ENCODE measurements around the gene RGS9BP.

GRCh38 chr19:32652894-32653598, 22.6 kb upstream of the RGS9BP start:
- TF ChIP-seq POLR2AphosphoS5 (IDR thresholded peaks at IDR 0.05; ENCODE audit: low read depth, low read length): no peak
- no peak for TF ChIP-seq REST (IDR thresholded peaks at IDR 0.05; ENCODE audit: insufficient read depth in 1 of 2, low read depth in 2 of 2, low read length in 2 of 2)
- TF ChIP-seq TAF1 (IDR thresholded peaks at IDR 0.05; ENCODE audit: borderline replicate concordance, insufficient read depth, low read length): no peak
